GM19099 (cell line): ENCODE results near the gene RALBP1.

Experiments
- POLR2A ChIP-seq: IDR thresholded peaks from 3 replicates; pipeline ENCODE4 v1.6.1; 2011; ENCODE audit warnings: low read depth; ENCODE audit not compliant: insufficient read length; ENCODE audit errors: extremely low read depth

RALBP1 gene

DNA sequence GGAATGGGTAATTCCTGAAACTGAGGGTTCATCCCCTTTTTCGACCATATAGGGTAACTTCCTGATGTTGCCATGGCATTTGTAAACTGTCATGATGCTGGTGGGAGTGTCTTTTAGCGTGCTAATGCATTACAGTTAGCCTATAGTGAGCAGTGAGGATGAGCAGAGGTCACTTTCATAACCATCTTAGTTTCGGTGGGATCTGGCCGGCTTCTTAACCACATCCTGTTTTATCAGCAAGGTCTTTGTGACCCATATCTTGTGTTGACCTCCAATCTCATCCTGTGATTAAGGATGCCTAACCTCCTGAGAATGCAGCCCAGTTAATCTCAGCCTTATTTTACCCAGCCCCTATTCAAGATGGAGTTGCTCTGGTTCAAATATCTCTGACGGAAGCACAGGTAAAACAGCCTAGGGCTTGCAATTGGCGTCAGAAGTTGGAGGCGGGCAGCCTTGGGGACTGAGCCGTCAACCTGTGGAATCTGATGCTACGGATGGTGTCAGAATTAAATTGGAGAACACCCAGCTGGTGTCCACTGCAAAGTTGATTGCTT, 19.5 kb downstream of the RALBP1 start:
- no peak for TF ChIP-seq POLR2A

DNA sequence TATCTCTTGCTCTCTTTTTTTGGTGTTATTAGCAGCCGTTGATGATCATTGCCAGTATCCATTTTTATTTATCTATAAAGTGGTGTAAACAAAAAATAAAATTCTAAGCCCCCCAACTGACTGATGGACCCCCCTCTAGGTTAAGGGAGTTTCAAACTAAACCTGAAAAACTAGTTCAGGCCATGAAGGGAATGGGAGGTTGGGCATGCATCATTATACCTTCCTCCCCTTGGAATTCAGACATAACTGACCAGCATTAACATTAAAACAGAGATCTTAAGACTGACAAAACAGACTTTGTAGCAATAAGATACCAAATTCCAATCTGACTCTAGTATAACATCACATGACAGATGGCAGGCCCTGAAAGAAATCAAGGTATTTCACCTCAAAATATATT, 20.2 kb downstream of the RALBP1 start:
- no peak for TF ChIP-seq POLR2A

GRCh38 chr18:9495916-9496705, 20.8 kb downstream of the RALBP1 start:
- TF ChIP-seq POLR2A: no peak

DNA sequence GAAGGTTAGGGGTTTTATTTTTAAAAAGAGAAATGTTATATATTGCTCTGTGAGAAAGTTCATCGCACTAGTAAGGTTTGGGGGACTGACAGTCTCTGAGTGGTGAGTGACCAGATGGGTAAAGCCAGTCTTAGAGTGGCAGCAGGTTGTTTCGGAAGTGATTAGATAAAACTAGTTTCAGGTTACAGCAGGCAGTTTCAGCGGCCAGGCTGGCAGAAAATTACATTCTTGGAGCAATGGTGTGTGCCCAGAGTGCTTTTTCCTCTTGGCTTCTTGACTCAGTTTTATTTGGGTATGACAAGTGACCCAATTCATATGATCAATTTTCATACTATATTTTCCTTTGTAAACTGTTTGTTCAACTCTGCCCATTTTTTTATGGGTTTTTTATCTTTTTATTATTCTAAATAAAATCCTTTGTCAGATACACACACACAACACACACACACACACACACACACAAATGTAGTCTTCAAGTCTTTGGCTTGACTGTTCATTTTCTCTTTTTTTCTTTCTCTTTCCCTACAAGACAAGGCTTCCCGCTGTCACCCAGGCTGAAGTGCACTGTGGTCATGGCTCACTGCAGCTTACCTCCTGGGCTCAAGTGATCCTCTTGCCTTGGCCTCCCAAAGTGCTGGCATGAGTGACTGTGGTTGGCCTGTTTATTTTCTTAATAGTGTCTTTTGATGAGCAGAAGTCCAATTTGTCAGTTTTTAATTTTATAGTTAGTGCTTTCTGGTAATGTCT, 30.9 kb downstream of the RALBP1 start:
- no peak for TF ChIP-seq POLR2A

GRCh38 chr18:9507565-9508088, 32.3 kb downstream of the RALBP1 start:
- TF ChIP-seq POLR2A: no peak

DNA sequence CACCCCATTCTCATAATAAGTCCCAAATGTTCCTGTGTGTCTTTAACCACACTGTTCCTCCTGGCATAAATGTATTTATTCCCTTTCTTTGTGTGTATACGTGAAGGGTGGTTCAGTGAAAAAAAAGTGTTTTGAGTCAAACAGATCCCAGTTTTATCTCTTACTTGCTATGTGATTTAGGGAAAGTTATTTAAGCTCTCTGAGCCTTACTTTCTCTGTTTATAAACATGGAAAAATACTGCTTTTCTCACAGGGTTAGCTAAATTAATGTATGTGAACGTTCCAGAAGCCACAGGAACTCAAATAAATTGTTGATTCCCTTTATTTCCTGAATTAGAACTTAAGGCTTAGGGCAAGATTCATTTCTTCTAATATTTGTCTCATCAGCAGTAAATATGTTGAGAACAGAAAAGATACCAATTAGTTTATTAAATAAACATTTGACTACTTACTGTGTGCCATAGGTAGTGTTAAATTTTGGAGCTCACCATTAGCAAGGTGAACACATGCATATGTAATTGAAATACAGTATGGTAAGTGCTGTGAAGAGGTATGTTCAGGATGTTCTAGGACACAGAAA, 33.2 kb downstream of the RALBP1 start:
- TF ChIP-seq POLR2A: no peak

DNA sequence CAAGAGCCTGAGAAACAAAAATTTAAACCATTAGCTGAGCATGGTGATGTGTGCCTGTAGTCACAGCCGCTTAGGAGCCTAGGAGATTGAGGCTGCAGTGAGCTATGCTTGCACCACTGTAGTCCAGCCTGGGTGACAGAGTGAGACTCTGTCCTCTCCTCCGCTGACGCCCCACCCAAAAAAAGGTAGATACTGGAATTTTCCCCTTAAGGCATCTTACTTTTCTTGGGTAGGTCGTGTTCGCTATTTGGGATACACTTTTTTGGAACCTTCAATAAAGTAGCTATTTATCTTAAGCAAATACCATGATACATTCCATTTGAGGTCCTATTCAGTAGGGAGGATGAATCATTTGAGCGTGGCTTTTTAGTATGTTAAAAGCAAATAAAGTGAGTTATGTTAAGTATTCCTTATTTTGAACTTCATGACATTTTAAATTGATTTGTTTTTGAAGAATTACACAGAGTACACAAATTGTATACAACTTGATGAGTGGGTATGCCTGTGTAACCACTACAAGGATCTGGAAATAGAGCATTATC, 38.7 kb downstream of the RALBP1 start:
- no peak for TF ChIP-seq POLR2A

- no peak for TF ChIP-seq POLR2A
These were observed 41.2 kb downstream of the RALBP1 start for GRCh38 chr18:9516437-9517064.

GRCh38 chr18:9517869-9518268, 42.6 kb downstream of the RALBP1 start:
- TF ChIP-seq POLR2A: no peak

- TF ChIP-seq POLR2A: no peak
These were observed 44.1 kb downstream of the RALBP1 start for GRCh38 chr18:9519399-9519798.

DNA sequence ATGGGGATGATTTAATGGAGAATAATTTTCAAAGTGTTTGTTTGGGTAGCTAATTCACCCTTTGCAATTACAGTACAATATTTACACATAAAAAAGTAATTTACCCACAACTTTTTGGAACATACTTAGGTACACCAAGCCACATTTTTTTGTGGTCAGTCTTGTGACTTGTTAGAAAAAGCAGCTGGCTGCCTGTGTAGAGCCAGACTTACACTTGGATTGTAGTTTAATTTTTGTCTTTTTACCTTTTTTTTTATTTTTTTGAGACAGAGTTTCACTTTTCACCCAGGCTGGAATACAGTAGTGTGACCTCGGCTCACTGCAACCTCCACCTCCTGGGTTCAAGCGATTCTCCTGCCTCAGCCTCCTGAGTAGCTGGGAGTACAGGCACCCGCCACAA, 45.4 kb downstream of the RALBP1 start:
- TF ChIP-seq POLR2A: no peak

- TF ChIP-seq POLR2A: no peak
These were observed 46.5 kb downstream of the RALBP1 start for GRCh38 chr18:9521770-9522169.

DNA sequence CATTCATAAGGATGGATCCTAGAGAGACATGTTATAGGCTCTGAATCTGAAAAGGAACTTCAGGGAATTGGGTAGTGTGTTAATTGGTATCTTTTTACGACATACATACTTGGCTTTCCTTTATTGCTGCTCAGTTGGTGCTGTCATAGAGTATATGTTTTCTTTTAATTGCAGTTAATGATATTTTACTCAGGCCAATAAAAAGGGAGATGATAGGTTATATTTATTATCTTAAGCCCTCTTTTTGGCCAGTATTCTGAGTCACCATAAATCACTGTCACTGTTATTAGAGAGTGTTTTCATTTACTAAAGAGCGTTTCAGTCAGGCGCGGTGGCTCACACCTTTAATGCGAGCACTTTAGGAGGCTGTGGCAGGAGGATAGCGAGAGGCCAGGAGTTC, 47.6 kb downstream of the RALBP1 start:
- no peak for TF ChIP-seq POLR2A

GRCh38 chr18:9526458-9526857, 51.1 kb downstream of the RALBP1 start:
- no peak for TF ChIP-seq POLR2A
